PFSK-1 (cell line): Measurements from ENCODE around the gene TUBA8.

Experiments
- FOXP2 ChIP-seq: optimal IDR thresholded peaks from 2 replicates; pipeline ENCODE3; 2011; ENCODE audit warnings: borderline replicate concordance, control low read depth, inconsistent platforms; ENCODE audit not compliant: insufficient read depth; ENCODE audit errors: extremely low read length, extremely low read depth
- POLR2AphosphoS5 ChIP-seq: IDR thresholded peaks from 2 replicates; pipeline ENCODE4 v1.6.1; 2012; ENCODE audit warnings: low read depth, mild to moderate bottlenecking, control low read depth, low read length, moderate library complexity
- SIN3A ChIP-seq: IDR thresholded peaks from 2 replicates; pipeline ENCODE4 v1.6.1; 2012; ENCODE audit warnings: mild to moderate bottlenecking, low read length, moderate library complexity, borderline replicate concordance; ENCODE audit not compliant: insufficient read depth
- TAF1 ChIP-seq: IDR thresholded peaks from 2 replicates; pipeline ENCODE4 v1.6.1; 2012; ENCODE audit warnings: low read length, control low read depth, borderline replicate concordance; ENCODE audit not compliant: insufficient read depth
- TF ChIP-seq, protein P1 (sequence below), 2 experiments: IDR thresholded peaks; 2 replicates each; pipeline versions ENCODE4 v1.6.1 to v1.8.0; 2011 to 2012; ENCODE audit warnings: low read depth in 2 of 2, low read length in 2 of 2, control low read depth in 1 of 2, inconsistent platforms in 1 of 2, mild to moderate bottlenecking in 1 of 2, moderate library complexity in 1 of 2; ENCODE audit not compliant: insufficient read depth in 1 of 2

TUBA8 gene

DNA sequence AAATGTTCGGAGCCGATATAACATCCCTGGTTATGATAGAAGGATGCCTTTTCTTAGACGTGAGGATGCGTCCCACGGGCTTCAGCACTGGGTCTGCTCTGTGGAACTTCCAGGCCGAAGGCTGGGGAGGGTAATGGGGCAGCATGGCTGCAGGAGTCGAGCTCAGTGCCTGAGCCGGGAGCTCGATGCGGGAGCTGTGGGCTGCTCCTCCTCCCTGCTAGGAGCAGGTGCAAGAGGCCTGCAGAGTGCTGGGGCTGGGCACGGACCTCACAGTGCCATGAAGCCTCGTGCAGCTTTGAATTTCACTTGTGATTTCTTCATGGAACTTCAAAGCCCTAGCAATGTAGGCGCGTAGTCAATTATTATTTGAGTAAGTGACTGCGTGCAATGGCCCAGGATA is 6.0 kb downstream of the TUBA8 start:
- TF ChIP-seq, protein P1, sequence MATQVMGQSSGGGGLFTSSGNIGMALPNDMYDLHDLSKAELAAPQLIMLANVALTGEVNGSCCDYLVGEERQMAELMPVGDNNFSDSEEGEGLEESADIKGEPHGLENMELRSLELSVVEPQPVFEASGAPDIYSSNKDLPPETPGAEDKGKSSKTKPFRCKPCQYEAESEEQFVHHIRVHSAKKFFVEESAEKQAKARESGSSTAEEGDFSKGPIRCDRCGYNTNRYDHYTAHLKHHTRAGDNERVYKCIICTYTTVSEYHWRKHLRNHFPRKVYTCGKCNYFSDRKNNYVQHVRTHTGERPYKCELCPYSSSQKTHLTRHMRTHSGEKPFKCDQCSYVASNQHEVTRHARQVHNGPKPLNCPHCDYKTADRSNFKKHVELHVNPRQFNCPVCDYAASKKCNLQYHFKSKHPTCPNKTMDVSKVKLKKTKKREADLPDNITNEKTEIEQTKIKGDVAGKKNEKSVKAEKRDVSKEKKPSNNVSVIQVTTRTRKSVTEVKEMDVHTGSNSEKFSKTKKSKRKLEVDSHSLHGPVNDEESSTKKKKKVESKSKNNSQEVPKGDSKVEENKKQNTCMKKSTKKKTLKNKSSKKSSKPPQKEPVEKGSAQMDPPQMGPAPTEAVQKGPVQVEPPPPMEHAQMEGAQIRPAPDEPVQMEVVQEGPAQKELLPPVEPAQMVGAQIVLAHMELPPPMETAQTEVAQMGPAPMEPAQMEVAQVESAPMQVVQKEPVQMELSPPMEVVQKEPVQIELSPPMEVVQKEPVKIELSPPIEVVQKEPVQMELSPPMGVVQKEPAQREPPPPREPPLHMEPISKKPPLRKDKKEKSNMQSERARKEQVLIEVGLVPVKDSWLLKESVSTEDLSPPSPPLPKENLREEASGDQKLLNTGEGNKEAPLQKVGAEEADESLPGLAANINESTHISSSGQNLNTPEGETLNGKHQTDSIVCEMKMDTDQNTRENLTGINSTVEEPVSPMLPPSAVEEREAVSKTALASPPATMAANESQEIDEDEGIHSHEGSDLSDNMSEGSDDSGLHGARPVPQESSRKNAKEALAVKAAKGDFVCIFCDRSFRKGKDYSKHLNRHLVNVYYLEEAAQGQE (IDR thresholded peaks at IDR 0.05; ENCODE audit: insufficient read depth in 1 of 2, low read depth in 2 of 2, low read length in 2 of 2): no peak
- no peak for TF ChIP-seq SIN3A
- no peak for TF ChIP-seq FOXP2
- no peak for TF ChIP-seq TAF1
- TF ChIP-seq POLR2AphosphoS5: no peak

DNA sequence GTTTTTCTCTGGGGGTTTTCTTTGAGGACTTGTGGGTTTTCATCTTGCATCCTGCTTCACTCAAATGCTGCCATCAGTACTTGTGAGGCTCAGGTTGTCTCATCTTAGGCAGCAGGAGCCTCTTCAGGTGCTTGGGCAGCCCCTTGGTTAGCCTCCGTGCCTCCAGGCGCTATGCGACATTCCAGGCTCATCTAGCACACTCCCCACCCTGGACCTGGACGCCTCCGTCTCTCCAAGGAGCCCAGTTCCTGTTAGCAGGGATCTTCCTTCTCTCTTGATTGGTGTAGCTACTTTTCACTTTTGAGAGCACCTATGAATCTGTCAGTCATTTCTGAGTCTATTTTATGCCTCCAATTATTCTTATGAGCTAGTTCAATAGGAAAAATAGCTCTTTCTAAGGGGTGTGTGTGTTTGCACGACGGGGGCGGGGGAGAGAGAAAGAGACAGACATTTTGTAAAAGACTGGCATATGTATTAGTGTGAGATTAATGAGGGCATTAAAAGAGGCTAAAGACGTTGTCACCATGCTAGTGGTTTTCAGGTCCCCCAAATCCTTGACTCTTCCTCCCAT is 7.8 kb downstream of the TUBA8 start:
- no peak for TF ChIP-seq POLR2AphosphoS5
- TF ChIP-seq SIN3A: no peak

DNA sequence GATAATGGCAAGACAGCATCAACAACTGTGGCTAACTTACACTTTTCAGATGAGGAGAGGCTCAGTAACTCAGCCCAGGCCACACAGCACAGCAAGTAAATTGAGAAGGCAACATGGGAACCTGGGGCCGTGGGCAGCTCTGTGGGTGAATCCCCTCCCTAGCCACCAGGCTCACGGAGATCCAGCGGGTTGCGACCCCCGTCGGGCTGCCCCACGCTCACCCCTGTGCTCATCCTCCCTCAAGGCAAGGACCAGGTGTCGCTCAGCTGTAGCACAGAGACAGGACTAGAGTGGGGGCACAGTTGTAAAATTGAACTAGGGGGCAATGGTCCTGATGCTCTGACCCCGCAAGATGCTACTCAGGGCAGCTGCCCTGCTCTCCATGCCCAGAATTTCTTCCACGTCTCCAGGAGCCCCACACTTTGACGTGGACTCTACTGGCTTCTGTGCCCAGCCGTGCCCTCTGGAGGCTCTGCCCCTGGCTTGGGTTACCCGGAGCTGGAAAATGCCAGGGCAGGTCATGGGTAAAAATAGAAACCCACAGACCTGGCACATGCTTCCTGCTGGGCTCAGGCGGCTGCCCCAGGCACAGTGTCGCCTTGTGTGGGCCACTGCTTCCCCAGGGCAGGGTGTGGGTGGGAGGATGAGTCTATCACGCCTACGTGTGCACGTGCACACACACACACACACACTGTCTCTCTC is 9.0 kb downstream of the TUBA8 start:
- no peak for TF ChIP-seq TAF1
- TF ChIP-seq POLR2AphosphoS5: no peak

DNA sequence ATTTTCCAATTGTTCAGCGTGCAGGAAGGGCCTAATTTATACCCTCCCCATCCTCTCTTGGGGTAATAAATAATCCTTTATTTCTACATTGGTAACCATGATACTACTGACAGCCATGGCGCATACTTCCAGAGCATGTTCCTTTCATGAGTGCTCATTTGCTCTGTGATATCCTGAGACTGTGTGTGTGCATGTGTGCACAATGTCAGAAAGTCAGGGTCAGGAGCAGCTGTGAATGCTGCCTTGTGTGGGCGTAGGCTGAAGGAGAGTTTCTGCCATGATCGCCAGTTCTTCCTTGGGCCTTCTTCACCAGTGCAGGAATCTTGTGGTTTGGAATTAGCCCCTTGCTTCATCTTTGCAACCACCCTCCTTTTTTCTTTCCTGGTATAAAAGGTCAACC is 10.2 kb downstream of the TUBA8 start:
- TF ChIP-seq TAF1 (no peak), POLR2AphosphoS5 (no peak), FOXP2 (no peak), SIN3A (no peak)
- TF ChIP-seq, protein P1 (IDR thresholded peaks at IDR 0.05; ENCODE audit: insufficient read depth in 1 of 2, low read depth in 2 of 2, low read length in 2 of 2): no peak

DNA sequence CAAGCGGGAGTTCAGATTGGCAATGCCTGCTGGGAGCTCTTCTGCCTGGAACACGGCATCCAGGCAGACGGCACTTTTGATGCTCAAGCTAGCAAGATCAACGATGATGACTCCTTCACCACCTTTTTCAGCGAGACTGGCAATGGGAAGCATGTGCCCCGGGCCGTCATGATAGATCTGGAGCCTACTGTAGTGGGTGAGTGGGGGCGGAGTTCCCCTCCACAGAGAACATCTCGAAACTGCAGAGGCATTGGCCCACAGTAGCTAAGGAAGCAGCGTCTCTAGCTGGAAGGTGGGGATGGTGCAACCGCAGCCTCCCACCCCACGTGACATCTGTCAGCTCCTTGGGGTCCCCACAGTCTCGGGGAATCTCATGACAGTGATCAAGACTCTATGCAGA is 10.9 kb downstream of the TUBA8 start:
- TF ChIP-seq SIN3A: no peak
- TF ChIP-seq, protein P1 (IDR thresholded peaks at IDR 0.05; ENCODE audit: insufficient read depth in 1 of 2, low read depth in 2 of 2, low read length in 2 of 2): no peak
- TF ChIP-seq TAF1: no peak
- no peak for TF ChIP-seq POLR2AphosphoS5
- TF ChIP-seq FOXP2: no peak

DNA sequence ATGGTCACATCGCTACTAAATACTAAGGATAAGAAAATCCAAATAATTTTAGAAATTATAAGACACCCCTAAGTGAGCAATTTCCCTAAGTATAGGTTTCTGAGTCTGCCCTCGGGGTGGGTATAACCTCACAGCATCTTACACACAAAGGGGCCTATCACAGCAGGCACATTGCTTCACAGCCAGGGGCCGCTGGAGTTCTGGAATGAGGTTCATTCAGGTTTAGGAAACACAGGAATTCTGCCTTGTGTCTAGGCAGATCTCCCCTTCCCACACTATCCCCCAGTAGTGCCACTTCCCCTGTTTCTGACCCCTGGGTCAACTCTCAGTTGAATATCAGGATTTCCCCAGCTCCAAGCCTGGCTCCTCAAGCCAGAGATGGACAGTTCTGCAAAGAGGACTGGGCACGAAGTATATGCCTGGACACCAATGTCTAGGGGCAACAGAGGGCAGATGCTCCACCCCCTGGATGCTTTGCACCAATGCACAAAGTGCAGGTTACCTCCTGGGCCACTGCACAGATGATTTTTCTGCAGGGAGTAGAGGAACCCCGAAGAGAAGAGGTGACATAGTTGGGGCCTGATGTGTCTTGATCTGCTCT is 11.4 kb downstream of the TUBA8 start:
- TF ChIP-seq TAF1: no peak

DNA sequence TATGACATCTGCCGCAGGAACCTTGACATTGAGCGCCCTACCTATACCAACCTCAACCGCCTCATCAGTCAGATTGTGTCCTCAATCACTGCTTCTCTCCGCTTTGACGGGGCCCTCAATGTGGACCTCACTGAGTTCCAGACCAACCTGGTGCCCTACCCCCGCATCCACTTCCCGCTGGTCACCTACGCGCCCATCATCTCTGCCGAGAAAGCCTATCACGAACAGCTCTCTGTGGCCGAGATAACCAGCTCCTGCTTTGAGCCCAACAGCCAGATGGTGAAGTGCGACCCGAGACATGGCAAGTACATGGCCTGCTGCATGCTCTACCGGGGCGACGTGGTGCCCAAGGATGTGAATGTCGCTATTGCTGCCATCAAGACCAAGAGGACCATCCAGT is 16.0 kb downstream of the TUBA8 start:
- no peak for TF ChIP-seq FOXP2
- TF ChIP-seq TAF1: no peak
- TF ChIP-seq POLR2AphosphoS5: no peak
- TF ChIP-seq SIN3A: no peak
- TF ChIP-seq, protein P1 (IDR thresholded peaks at IDR 0.05; ENCODE audit: insufficient read depth in 1 of 2, low read depth in 2 of 2, low read length in 2 of 2): no peak
